OCI-LY1 (cell line): Measurements from ENCODE around the gene HIVEP2.

Experiments
- EZH2 ChIP-seq: fragments of 200-600 bp; sonication (generic), shearing (Covaris generic); IDR thresholded peaks from 2 replicates; pipeline ENCODE4 v1.8.0; 2017; ENCODE audit warnings: borderline replicate concordance, mixed run types, mild to moderate bottlenecking, antibody characterized with exemption, low read length, moderate library complexity, mixed read lengths
- TF ChIP-seq, protein P1 (sequence below): fragments of 200-600 bp; sonication (generic), shearing (Covaris generic); IDR thresholded peaks from 2 replicates; pipeline ENCODE4 v1.5.1; 2017; ENCODE audit warnings: mild to moderate bottlenecking, antibody characterized with exemption, low read length, moderate library complexity, mixed read lengths

- TF ChIP-seq, protein P1, sequence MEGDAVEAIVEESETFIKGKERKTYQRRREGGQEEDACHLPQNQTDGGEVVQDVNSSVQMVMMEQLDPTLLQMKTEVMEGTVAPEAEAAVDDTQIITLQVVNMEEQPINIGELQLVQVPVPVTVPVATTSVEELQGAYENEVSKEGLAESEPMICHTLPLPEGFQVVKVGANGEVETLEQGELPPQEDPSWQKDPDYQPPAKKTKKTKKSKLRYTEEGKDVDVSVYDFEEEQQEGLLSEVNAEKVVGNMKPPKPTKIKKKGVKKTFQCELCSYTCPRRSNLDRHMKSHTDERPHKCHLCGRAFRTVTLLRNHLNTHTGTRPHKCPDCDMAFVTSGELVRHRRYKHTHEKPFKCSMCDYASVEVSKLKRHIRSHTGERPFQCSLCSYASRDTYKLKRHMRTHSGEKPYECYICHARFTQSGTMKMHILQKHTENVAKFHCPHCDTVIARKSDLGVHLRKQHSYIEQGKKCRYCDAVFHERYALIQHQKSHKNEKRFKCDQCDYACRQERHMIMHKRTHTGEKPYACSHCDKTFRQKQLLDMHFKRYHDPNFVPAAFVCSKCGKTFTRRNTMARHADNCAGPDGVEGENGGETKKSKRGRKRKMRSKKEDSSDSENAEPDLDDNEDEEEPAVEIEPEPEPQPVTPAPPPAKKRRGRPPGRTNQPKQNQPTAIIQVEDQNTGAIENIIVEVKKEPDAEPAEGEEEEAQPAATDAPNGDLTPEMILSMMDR, result no peak
- TF ChIP-seq EZH2, result no peak
These were observed 154.7 kb downstream of the HIVEP2 start for GRCh38 chr6:142790257-142790656.
